ENCODE results near the gene IFNA5.

Gene IFNA5

GRCh38 chr9:21322911-21323461, 17.9 kb upstream of the IFNA5 start:
- peaks cover 10% of the 10 kb centered on the region for H3K79me2 ChIP-seq (ENCODE audit: control insufficient read depth, insufficient read depth, low read length, unreplicated experiment)
- no peak overlapping the region for H3K27ac ChIP-seq (ENCODE audit: low read depth, low read length)
- no peak overlapping the region for H2AFZ ChIP-seq (ENCODE audit: low read length, unreplicated experiment)
- H3K4me3 ChIP-seq (ENCODE audit: low read depth, low read length), result no peak overlapping the region
- H3K36me3 ChIP-seq (ENCODE audit: insufficient read depth, low read length), result peaks cover 3% of the 10 kb centered on the region; the same call in 1 of the 2 replicates
- no peaks in the 10 kb centered on the region for H3K27me3 ChIP-seq (ENCODE audit: insufficient read depth, low read length)
- H3K4me1 ChIP-seq (ENCODE audit: control insufficient read depth, insufficient read depth, low read length, unreplicated experiment), result no peaks in the 10 kb centered on the region

GRCh38 chr9:21320465-21320864, 15.4 kb upstream of the IFNA5 start:
- no peak overlapping the region for H3K4me3 ChIP-seq (ENCODE audit: low read depth, low read length)
- H3K36me3 ChIP-seq (ENCODE audit: insufficient read depth, low read length), result peaks cover 3% of the 10 kb centered on the region; the same call in 1 of the 2 replicates
- H3K27me3 ChIP-seq (ENCODE audit: insufficient read depth, low read length), result no peaks in the 10 kb centered on the region; the same call in 1 of the 2 replicates
- H2AFZ ChIP-seq (ENCODE audit: low read length, unreplicated experiment), result no peak overlapping the region
- no peak overlapping the region for H3K27ac ChIP-seq (ENCODE audit: low read depth, low read length)
- no peaks in the 10 kb centered on the region for H3K79me2 ChIP-seq (ENCODE audit: control insufficient read depth, insufficient read depth, low read length, unreplicated experiment)
- H3K4me1 ChIP-seq (ENCODE audit: control insufficient read depth, insufficient read depth, low read length, unreplicated experiment), result no peaks in the 10 kb centered on the region

- no peaks in the 10 kb centered on the region for H3K79me2 ChIP-seq (ENCODE audit: control insufficient read depth, insufficient read depth, low read length, unreplicated experiment)
- H3K27me3 ChIP-seq (ENCODE audit: insufficient read depth, low read length), result no peaks in the 10 kb centered on the region; the same call in 1 of the 2 replicates
- H3K27ac ChIP-seq (ENCODE audit: low read depth, low read length), result no peak overlapping the region
- no peaks in the 10 kb centered on the region for H3K4me1 ChIP-seq (ENCODE audit: control insufficient read depth, insufficient read depth, low read length, unreplicated experiment)
- peak overlapping the region; percentile 57 for H2AFZ ChIP-seq (ENCODE audit: low read length, unreplicated experiment)
- no peak overlapping the region for H3K4me3 ChIP-seq (ENCODE audit: low read depth, low read length)
- H3K36me3 ChIP-seq (ENCODE audit: insufficient read depth, low read length), result no peaks in the 10 kb centered on the region; the same call in 1 of the 2 replicates
These were observed 13.1 kb upstream of the IFNA5 start for GRCh38 chr9:21317956-21318923.

- Histone ChIP-seq H3K79me2 (ENCODE audit: control insufficient read depth, insufficient read depth, low read length, unreplicated experiment) (no peaks in the 10 kb centered on the region), H2AFZ (ENCODE audit: low read length, unreplicated experiment) (no peak overlapping the region), H3K27ac (ENCODE audit: low read depth, low read length) (no peak overlapping the region), H3K4me1 (ENCODE audit: control insufficient read depth, insufficient read depth, low read length, unreplicated experiment) (no peaks in the 10 kb centered on the region), H3K4me3 (ENCODE audit: low read depth, low read length) (no peak overlapping the region), H3K36me3 (ENCODE audit: insufficient read depth, low read length) (no peaks in the 10 kb centered on the region), H3K27me3 (ENCODE audit: insufficient read depth, low read length) (no peaks in the 10 kb centered on the region; the same call in 1 of the 2 replicates)
These were observed 11.7 kb upstream of the IFNA5 start for GRCh38 chr9:21316860-21317259.

GRCh38 chr9:21316032-21316842, 11.1 kb upstream of the IFNA5 start:
- Histone ChIP-seq H3K27me3 (ENCODE audit: insufficient read depth, low read length) (no peaks in the 10 kb centered on the region; the same call in 1 of the 2 replicates), H3K36me3 (ENCODE audit: insufficient read depth, low read length) (no peaks in the 10 kb centered on the region), H3K27ac (ENCODE audit: low read depth, low read length) (no peak overlapping the region)

GRCh38 chr9:21314152-21314551, 9.0 kb upstream of the IFNA5 start:
- H3K4me3 ChIP-seq (ENCODE audit: low read depth, low read length), result no peak overlapping the region

More at GRCh38 chr9:21316032-21316842, 11.1 kb upstream of the IFNA5 start:
- H3K4me1 ChIP-seq (ENCODE audit: control insufficient read depth, insufficient read depth, low read length, unreplicated experiment), result no peaks in the 10 kb centered on the region
- no peaks in the 10 kb centered on the region for H3K79me2 ChIP-seq (ENCODE audit: control insufficient read depth, insufficient read depth, low read length, unreplicated experiment)
- H2AFZ ChIP-seq (ENCODE audit: low read length, unreplicated experiment), result no peak overlapping the region
- no peak overlapping the region for H3K4me3 ChIP-seq (ENCODE audit: low read depth, low read length)

GRCh38 chr9:21311889-21312288, 6.8 kb upstream of the IFNA5 start:
- H3K27ac ChIP-seq (ENCODE audit: low read depth, low read length), result no peak overlapping the region
- no peak overlapping the region for H2AFZ ChIP-seq (ENCODE audit: low read length, unreplicated experiment)
- H3K4me3 ChIP-seq (ENCODE audit: low read depth, low read length), result no peak overlapping the region
- H3K27me3 ChIP-seq (ENCODE audit: insufficient read depth, low read length), result peaks cover 36% of the 10 kb centered on the region
- H3K79me2 ChIP-seq (ENCODE audit: control insufficient read depth, insufficient read depth, low read length, unreplicated experiment), result no peaks in the 10 kb centered on the region
- H3K36me3 ChIP-seq (ENCODE audit: insufficient read depth, low read length), result no peaks in the 10 kb centered on the region
- no peaks in the 10 kb centered on the region for H3K4me1 ChIP-seq (ENCODE audit: control insufficient read depth, insufficient read depth, low read length, unreplicated experiment)

More at GRCh38 chr9:21314152-21314551, 9.0 kb upstream of the IFNA5 start:
- Histone ChIP-seq H2AFZ (ENCODE audit: low read length, unreplicated experiment) (no peak overlapping the region), H3K27ac (ENCODE audit: low read depth, low read length) (no peak overlapping the region), H3K36me3 (ENCODE audit: insufficient read depth, low read length) (no peaks in the 10 kb centered on the region), H3K79me2 (ENCODE audit: control insufficient read depth, insufficient read depth, low read length, unreplicated experiment) (no peaks in the 10 kb centered on the region), H3K4me1 (ENCODE audit: control insufficient read depth, insufficient read depth, low read length, unreplicated experiment) (no peaks in the 10 kb centered on the region), H3K27me3 (ENCODE audit: insufficient read depth, low read length) (peaks cover 14% of the 10 kb centered on the region)

GRCh38 chr9:21295992-21296391, 9.1 kb downstream of the IFNA5 start:
- H2AFZ ChIP-seq (ENCODE audit: low read length, unreplicated experiment), result no peak overlapping the region
- H3K4me1 ChIP-seq (ENCODE audit: control insufficient read depth, insufficient read depth, low read length, unreplicated experiment), result peaks cover 12% of the 10 kb centered on the region
- peaks cover 16% of the 10 kb centered on the region for H3K27me3 ChIP-seq (ENCODE audit: insufficient read depth, low read length)
- no peaks in the 10 kb centered on the region for H3K79me2 ChIP-seq (ENCODE audit: control insufficient read depth, insufficient read depth, low read length, unreplicated experiment)
- H3K36me3 ChIP-seq (ENCODE audit: insufficient read depth, low read length), result no peaks in the 10 kb centered on the region
- no peak overlapping the region for H3K4me3 ChIP-seq (ENCODE audit: low read depth, low read length)
- H3K27ac ChIP-seq (ENCODE audit: low read depth, low read length), result no peak overlapping the region

GRCh38 chr9:21294904-21295538, 10.1 kb downstream of the IFNA5 start:
- peaks cover 12% of the 10 kb centered on the region for H3K4me1 ChIP-seq (ENCODE audit: control insufficient read depth, insufficient read depth, low read length, unreplicated experiment)
- no peaks in the 10 kb centered on the region for H3K79me2 ChIP-seq (ENCODE audit: control insufficient read depth, insufficient read depth, low read length, unreplicated experiment)
- H3K36me3 ChIP-seq (ENCODE audit: insufficient read depth, low read length), result no peaks in the 10 kb centered on the region
- H3K27ac ChIP-seq (ENCODE audit: low read depth, low read length), result no peak overlapping the region
- H2AFZ ChIP-seq (ENCODE audit: low read length, unreplicated experiment), result no peak overlapping the region
- peaks cover 16% of the 10 kb centered on the region for H3K27me3 ChIP-seq (ENCODE audit: insufficient read depth, low read length)
- no peak overlapping the region for H3K4me3 ChIP-seq (ENCODE audit: low read depth, low read length)

- Histone ChIP-seq H3K27me3 (ENCODE audit: insufficient read depth, low read length) (peaks cover 23% of the 10 kb centered on the region), H3K4me1 (ENCODE audit: control insufficient read depth, insufficient read depth, low read length, unreplicated experiment) (peaks cover 12% of the 10 kb centered on the region), H3K79me2 (ENCODE audit: control insufficient read depth, insufficient read depth, low read length, unreplicated experiment) (no peaks in the 10 kb centered on the region), H3K4me3 (ENCODE audit: low read depth, low read length) (no peak overlapping the region), H3K27ac (ENCODE audit: low read depth, low read length) (no peak overlapping the region), H3K36me3 (ENCODE audit: insufficient read depth, low read length) (no peaks in the 10 kb centered on the region), H2AFZ (ENCODE audit: low read length, unreplicated experiment) (no peak overlapping the region)
These were observed 10.7 kb downstream of the IFNA5 start for GRCh38 chr9:21294364-21294774.
